Bronchial epithelial cell (primary cell): ENCODE measurements around the gene RGL3. TPM values are rescaled to one million over a fixed set of nuclear protein-coding genes. Genes with fewer than 3 reads are reported as not detected.

ENCODE experiments used
- DNase-seq: peaks from one replicate; pipeline ENCODE4 v3.0.0-alpha.2; 2010; ENCODE audit warnings: low read depth
- FAIRE-seq: peaks from 2 replicates; lab custom pipeline; 2011; peaks lifted over from hg19 to GRCh38; lab: Jason Lieb, UNC
- H3K27me3 ChIP-seq: 2 replicates; pipeline ENCODE4 v1.5.1; 2011; ENCODE audit warnings: low read length; ENCODE audit not compliant: control insufficient read depth, insufficient read depth
- H3K36me3 ChIP-seq: 2 replicates; pipeline ENCODE4 v1.5.1; 2011; ENCODE audit warnings: low read length; ENCODE audit not compliant: control insufficient read depth, insufficient read depth
- H3K4me3 ChIP-seq: 2 replicates; pipeline ENCODE4 v1.5.1; 2011; ENCODE audit warnings: mild to moderate bottlenecking, low read depth, low read length, control low read depth
- CTCF ChIP-seq: IDR thresholded peaks from 2 replicates; pipeline ENCODE4 v1.5.1; 2011; ENCODE audit warnings: mild to moderate bottlenecking, moderate library complexity, low read length, control low read depth, inconsistent platforms; ENCODE audit not compliant: insufficient read depth, severe bottlenecking
- total RNA-seq: library from RNA; depleted of rRNA; stranded (reverse); fragments of >200 nt; gene quantifications from 2 replicates; pipeline ENCODE4 v1.2.1, GENCODE V29; 2014

The RGL3 gene
- total RNA-seq, 1 donor from 2014 or later, result 0.26 TPM

- no peak for DNase-seq
- Histone ChIP-seq H3K27me3 (no peaks in the 10 kb centered on the region), H3K4me3 (no peak overlapping the region), H3K36me3 (peaks cover 13% of the 10 kb centered on the region)
- FAIRE-seq, result no peak
- no peak for TF ChIP-seq CTCF
Observed at GRCh38 chr19:11451327-11451870, 32.3 kb upstream of the RGL3 start.

- no peak for FAIRE-seq
- H3K36me3 ChIP-seq, result peaks cover 17% of the 10 kb centered on the region
- no peak for DNase-seq
- no peak overlapping the region for H3K4me3 ChIP-seq
- H3K27me3 ChIP-seq, result no peaks in the 10 kb centered on the region
- TF ChIP-seq CTCF, result no peak
Observed at GRCh38 chr19:11450570-11451326, 31.6 kb upstream of the RGL3 start.

GRCh38 chr19:11448923-11449554 lies 29.9 kb upstream of the RGL3 start:
- TF ChIP-seq CTCF, result no peak
- DNase-seq, result no peak
- FAIRE-seq, result no peak
- Histone ChIP-seq H3K4me3 (no peak overlapping the region), H3K36me3 (peaks cover 26% of the 10 kb centered on the region), H3K27me3 (no peaks in the 10 kb centered on the region)

- TF ChIP-seq CTCF, result no peak
- H3K27me3 ChIP-seq, result no peaks in the 10 kb centered on the region
- FAIRE-seq (no peak), DNase-seq (no peak)
- H3K4me3 ChIP-seq, result no peak overlapping the region
- H3K36me3 ChIP-seq, result peaks cover 26% of the 10 kb centered on the region
Observed at GRCh38 chr19:11448410-11448809, 29.3 kb upstream of the RGL3 start.

GRCh38 chr19:11447347-11448262 lies 28.5 kb upstream of the RGL3 start:
- Histone ChIP-seq H3K36me3 (peaks cover 26% of the 10 kb centered on the region), H3K27me3 (no peaks in the 10 kb centered on the region), H3K4me3 (no peak overlapping the region)
- DNase-seq (no peak), FAIRE-seq (no peak)
- TF ChIP-seq CTCF, result no peak
